ENCODE data around the gene PDIA6.

PDIA6 gene

DNA sequence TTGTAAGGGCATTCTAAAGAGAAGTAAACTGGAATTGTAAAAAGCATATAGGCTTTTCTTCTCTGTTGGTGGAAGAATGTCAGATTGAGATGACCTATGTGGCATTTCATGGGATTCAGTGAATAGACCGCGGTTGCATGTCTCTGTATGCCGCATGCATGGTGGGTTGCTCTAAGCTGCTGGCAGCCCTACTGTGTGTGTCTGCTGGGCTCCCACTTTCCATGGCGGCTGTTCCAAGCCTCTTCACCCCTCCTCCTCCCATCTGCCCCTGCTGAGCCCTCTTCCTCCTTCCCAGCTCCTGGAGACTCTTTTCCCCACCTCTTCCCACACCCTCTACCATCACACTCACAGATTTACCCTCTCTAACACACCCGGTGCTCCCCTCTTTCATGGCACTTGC lies 78.6 kb downstream of the PDIA6 start:
- DNase-seq (ENCODE audit: low read depth) = no peak
- H3K4me3 ChIP-seq (ENCODE audit: low read depth, low read length) = no peak overlapping the region
- TF ChIP-seq POLR2A (IDR thresholded peaks at IDR 0.05; ENCODE audit: extremely low read depth, insufficient read length) = no peak
- no peak for TF ChIP-seq MYC (IDR thresholded peaks at IDR 0.05; ENCODE audit: low read depth, low read length)
- TF ChIP-seq, protein P1, sequence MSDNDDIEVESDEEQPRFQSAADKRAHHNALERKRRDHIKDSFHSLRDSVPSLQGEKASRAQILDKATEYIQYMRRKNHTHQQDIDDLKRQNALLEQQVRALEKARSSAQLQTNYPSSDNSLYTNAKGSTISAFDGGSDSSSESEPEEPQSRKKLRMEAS (IDR thresholded peaks at IDR 0.05; ENCODE audit: low read depth, low read length) = no peak
- TF ChIP-seq, protein P2, sequence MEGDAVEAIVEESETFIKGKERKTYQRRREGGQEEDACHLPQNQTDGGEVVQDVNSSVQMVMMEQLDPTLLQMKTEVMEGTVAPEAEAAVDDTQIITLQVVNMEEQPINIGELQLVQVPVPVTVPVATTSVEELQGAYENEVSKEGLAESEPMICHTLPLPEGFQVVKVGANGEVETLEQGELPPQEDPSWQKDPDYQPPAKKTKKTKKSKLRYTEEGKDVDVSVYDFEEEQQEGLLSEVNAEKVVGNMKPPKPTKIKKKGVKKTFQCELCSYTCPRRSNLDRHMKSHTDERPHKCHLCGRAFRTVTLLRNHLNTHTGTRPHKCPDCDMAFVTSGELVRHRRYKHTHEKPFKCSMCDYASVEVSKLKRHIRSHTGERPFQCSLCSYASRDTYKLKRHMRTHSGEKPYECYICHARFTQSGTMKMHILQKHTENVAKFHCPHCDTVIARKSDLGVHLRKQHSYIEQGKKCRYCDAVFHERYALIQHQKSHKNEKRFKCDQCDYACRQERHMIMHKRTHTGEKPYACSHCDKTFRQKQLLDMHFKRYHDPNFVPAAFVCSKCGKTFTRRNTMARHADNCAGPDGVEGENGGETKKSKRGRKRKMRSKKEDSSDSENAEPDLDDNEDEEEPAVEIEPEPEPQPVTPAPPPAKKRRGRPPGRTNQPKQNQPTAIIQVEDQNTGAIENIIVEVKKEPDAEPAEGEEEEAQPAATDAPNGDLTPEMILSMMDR (IDR thresholded peaks at IDR 0.05; ENCODE audit: low read depth, low read length) = no peak

DNA sequence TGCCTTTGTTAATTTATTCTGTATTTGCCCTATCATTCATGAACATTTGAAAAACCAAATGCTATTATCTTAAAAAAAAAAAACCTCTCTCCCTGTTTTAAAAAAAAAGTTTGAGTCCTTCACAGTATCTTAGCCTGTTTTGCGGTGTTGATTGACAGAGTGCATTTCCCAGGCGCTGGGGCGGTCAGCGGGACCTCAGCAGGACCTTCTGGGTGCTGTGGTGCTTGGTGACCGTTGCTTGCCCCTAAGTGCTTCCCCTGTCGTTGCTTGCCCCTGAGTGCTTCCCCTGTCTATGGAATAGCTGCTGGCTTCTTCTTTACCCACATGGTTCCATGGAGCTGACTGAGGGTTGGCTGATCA lies 79.0 kb downstream of the PDIA6 start:
- H3K4me3 ChIP-seq (ENCODE audit: low read depth, low read length) = no peak overlapping the region
- no peak for DNase-seq (ENCODE audit: low read depth)
- TF ChIP-seq MYC (IDR thresholded peaks at IDR 0.05; ENCODE audit: low read depth, low read length) = no peak
- TF ChIP-seq, protein P1 (IDR thresholded peaks at IDR 0.05; ENCODE audit: low read depth, low read length) = no peak
- TF ChIP-seq, protein P2 (IDR thresholded peaks at IDR 0.05; ENCODE audit: low read depth, low read length) = no peak
- no peak for TF ChIP-seq POLR2A (IDR thresholded peaks at IDR 0.05; ENCODE audit: extremely low read depth, insufficient read length)
